CD14-positive monocyte (primary cell): ENCODE data around the gene OR2T11. TPM values are rescaled to one million over a fixed set of nuclear protein-coding genes. Genes with fewer than 3 reads are reported as not detected.

ENCODE experiments used
- DNase-seq, 3 donors: peaks; one replicate each; pipeline ENCODE4 v3.0.0-alpha.2; 2011 to 2022
- H2AFZ ChIP-seq: 2 replicates; pipeline ENCODE4 v1.6.0; 2012; ENCODE audit warnings: mild to moderate bottlenecking, low read depth, low read length, inconsistent platforms; ENCODE audit not compliant: insufficient read depth, poor library complexity, severe bottlenecking
- H3K27ac ChIP-seq, 2 donors: 1 replicate in 1 of 2; 2 replicates in 1 of 2; pipeline ENCODE4 v1.5.1; 2012 to 2013; ENCODE audit warnings: low read length in 2 of 2, control low read depth in 1 of 2, inconsistent platforms in 1 of 2, low read depth in 1 of 2, mild to moderate bottlenecking in 1 of 2
- H3K27me3 ChIP-seq, 2 donors: one replicate each; pipeline versions ENCODE4 v1.6.0 to v1.6.1; 2011 to 2013; ENCODE audit warnings: low read length in 2 of 2; ENCODE audit not compliant: control insufficient read depth in 2 of 2, insufficient read depth in 2 of 2
- H3K36me3 ChIP-seq, 2 donors: replicated peaks in 1 of 2; 1 replicate in 1 of 2; 2 replicates in 1 of 2; pipeline versions ENCODE4 v1.5.1 to v1.6.1; 2012 to 2013; ENCODE audit warnings: low read length in 2 of 2, control low read depth in 1 of 2, inconsistent platforms in 1 of 2, mild to moderate bottlenecking in 1 of 2; ENCODE audit not compliant: insufficient read depth in 2 of 2, control insufficient read depth in 1 of 2
- H3K4me1 ChIP-seq, 2 donors: 1 replicate in 1 of 2; 2 replicates in 1 of 2; pipeline versions ENCODE4 v1.5.1 to v1.6.1; 2012 to 2013; ENCODE audit warnings: low read length in 2 of 2, control low read depth in 1 of 2, inconsistent platforms in 1 of 2, mild to moderate bottlenecking in 1 of 2, moderate library complexity in 1 of 2; ENCODE audit not compliant: insufficient read depth in 2 of 2, control insufficient read depth in 1 of 2
- H3K4me2 ChIP-seq: replicated peaks from 2 replicates; pipeline ENCODE3; 2012; ENCODE audit warnings: low read length, moderate library complexity, mild to moderate bottlenecking; ENCODE audit not compliant: poor library complexity, severe bottlenecking; ENCODE audit errors: extremely low read depth
- H3K4me3 ChIP-seq, 3 experiments: fragments of 200-600 bp in 1 of 3; sonication (generic) in 1 of 3; replicated peaks in 1 of 3; 1 replicate in 2 of 3; 2 replicates in 1 of 3; pipeline ENCODE4 v1.5.1; 2011 to 2013; ENCODE audit warnings: low read length in 3 of 3, mild to moderate bottlenecking in 3 of 3, control low read depth in 2 of 3, low read depth in 2 of 3, inconsistent platforms in 1 of 3, moderate library complexity in 1 of 3
- H3K79me2 ChIP-seq: 2 replicates; pipeline ENCODE4 v1.6.0; 2012; ENCODE audit warnings: mild to moderate bottlenecking, control low read depth, inconsistent platforms, low read length, moderate library complexity; ENCODE audit not compliant: insufficient read depth
- H3K9ac ChIP-seq: 2 replicates; pipeline ENCODE4 v1.6.0; 2017; ENCODE audit warnings: low read length, mild to moderate bottlenecking; ENCODE audit not compliant: insufficient read depth, poor library complexity, severe bottlenecking
- H3K9me3 ChIP-seq, 2 donors: replicated peaks in 1 of 2; 1 replicate in 1 of 2; 2 replicates in 1 of 2; pipeline versions ENCODE4 v1.5.1 to v1.6.1; 2012 to 2013; ENCODE audit warnings: low read length in 2 of 2, control low read depth in 1 of 2; ENCODE audit not compliant: control insufficient read depth in 1 of 2, insufficient read depth in 1 of 2
- H4K20me1 ChIP-seq: 2 replicates; pipeline ENCODE4 v1.6.0; 2012; ENCODE audit warnings: mild to moderate bottlenecking, low read length, control low read depth, moderate library complexity; ENCODE audit not compliant: insufficient read depth
- H3K27ac Mint-ChIP-seq, 7 donors: one replicate each; pipeline ENCODE4 v1.8.0; 2020; ENCODE audit warnings: mild to moderate bottlenecking in 7 of 7, mixed read lengths in 7 of 7, moderate library complexity in 6 of 7, inconsistent platforms in 2 of 7
- H3K27me3 Mint-ChIP-seq, 3 donors: one replicate each; pipeline ENCODE4 v1.8.0; 2021 to 2022; ENCODE audit warnings: low read depth in 3 of 3, mild to moderate bottlenecking in 3 of 3, mixed read lengths in 3 of 3, moderate library complexity in 3 of 3, inconsistent platforms in 1 of 3
- H3K36me3 Mint-ChIP-seq, 2 donors: one replicate each; pipeline ENCODE4 v1.8.0; 2020; ENCODE audit warnings: mixed read lengths in 2 of 2, inconsistent platforms in 1 of 2, mild to moderate bottlenecking in 1 of 2
- H3K4me1 Mint-ChIP-seq: one replicate; pipeline ENCODE4 v1.8.0; 2020; ENCODE audit warnings: mild to moderate bottlenecking, mixed read lengths
- H3K4me3 Mint-ChIP-seq, 2 donors: one replicate each; pipeline ENCODE4 v1.8.0; 2020; ENCODE audit warnings: mild to moderate bottlenecking in 2 of 2, mixed read lengths in 2 of 2, moderate library complexity in 1 of 2
- H3K9me3 Mint-ChIP-seq, 7 donors: one replicate each; pipeline ENCODE4 v1.8.0; 2020 to 2022; ENCODE audit warnings: mixed read lengths in 7 of 7, mild to moderate bottlenecking in 6 of 7, moderate library complexity in 6 of 7, inconsistent platforms in 2 of 7
- CTCF ChIP-seq: fragments of 200-600 bp; IDR thresholded peaks from one replicate; pipeline ENCODE4 v1.8.0; 2022; ENCODE audit warnings: antibody characterized with exemption, mild to moderate bottlenecking
- WGBS: methylation state at CpG from one replicate; pipeline ENCODE4 v1.1.5; 2013; ENCODE audit warnings: missing lambda C conversion rate; ENCODE audit not compliant: insufficient coverage; 5-methylcytosine and 5-hydroxymethylcytosine counted together
- intact Hi-C, 2 donors: fragments of 100-400 bp; cut with micrococcal nuclease; formaldehyde crosslinking; loops; one replicate each; pipeline versions ENCODE4 v1.15.0 to v1.15.1; 2023
- polyA plus RNA-seq, 3 donors: library from polyadenylated mRNA; depleted of rRNA in 1 of 3; unstranded in 2 of 3; stranded (reverse) in 1 of 3; fragments of 300-500 nt in 2 of 3; fragments of >200 nt in 1 of 3; fragmentation: Illumina TruSeq in 2 of 3; gene quantifications; 1 replicate in 2 of 3; 2 replicates in 1 of 3; pipeline ENCODE4 v1.2.3, GENCODE V29; 2012 to 2021

The OR2T11 gene
- polyA plus RNA-seq, 3 donors = not detected

- peaks cover 4% of the 10 kb centered on the region for H3K4me1 Mint-ChIP-seq
- TF ChIP-seq CTCF = no peak
- H3K4me3 ChIP-seq = no peak overlapping the region
- no peaks in the 10 kb centered on the region for H4K20me1 ChIP-seq
- no peak overlapping the region for H3K9ac ChIP-seq
- no peak for DNase-seq
- H3K9me3 ChIP-seq = no peaks in the 10 kb centered on the region
- peaks cover 0 to 9% of the 10 kb centered on the region in 2 donors for H3K4me1 ChIP-seq
- no peak overlapping the region for H3K27ac Mint-ChIP-seq
- no peaks in the 10 kb centered on the region for H3K36me3 Mint-ChIP-seq
- H3K27me3 ChIP-seq = no peaks in the 10 kb centered on the region
- H3K79me2 ChIP-seq = no peaks in the 10 kb centered on the region
- no peak overlapping the region for H3K27ac ChIP-seq
- no peak overlapping the region for H3K4me2 ChIP-seq
- WGBS = 86% methylated on average over 1 of the region's 9 CpGs
- H3K4me3 Mint-ChIP-seq = no peak overlapping the region
- H2AFZ ChIP-seq = no peak overlapping the region
- intact Hi-C loops = no loop called here
- H3K36me3 ChIP-seq = no peaks in the 10 kb centered on the region
- no peaks in the 10 kb centered on the region for H3K9me3 Mint-ChIP-seq
- no peaks in the 10 kb centered on the region for H3K27me3 Mint-ChIP-seq
Observed at GRCh38 chr1:248627971-248628844, 6.7 kb downstream of the OR2T11 start.

- Histone ChIP-seq H3K4me3 (no peak overlapping the region), H3K79me2 (no peaks in the 10 kb centered on the region), H2AFZ (no peak overlapping the region), H3K9ac (no peak overlapping the region), H3K27ac (no peak overlapping the region), H3K9me3 (no peaks in the 10 kb centered on the region), H3K4me1 (no peaks in the 10 kb centered on the region), H3K36me3 (no peaks in the 10 kb centered on the region), H3K4me2 (no peak overlapping the region), H4K20me1 (no peaks in the 10 kb centered on the region), H3K27me3 (no peaks in the 10 kb centered on the region)
- no peak for TF ChIP-seq CTCF
- no peaks in the 10 kb centered on the region for H3K27me3 Mint-ChIP-seq
- no peak overlapping the region for H3K4me3 Mint-ChIP-seq
- H3K9me3 Mint-ChIP-seq = no peaks in the 10 kb centered on the region
- no peaks in the 10 kb centered on the region for H3K4me1 Mint-ChIP-seq
- H3K36me3 Mint-ChIP-seq = no peaks in the 10 kb centered on the region
- intact Hi-C loops = no loop called here
- WGBS = 96% methylated on average over 3 of the region's 5 CpGs
- no peak for DNase-seq
- no peak overlapping the region for H3K27ac Mint-ChIP-seq
Observed at GRCh38 chr1:248625971-248626370, 8.9 kb downstream of the OR2T11 start.
